Measurements from ENCODE around the gene SH3PXD2B. TPM values are rescaled to one million over a fixed set of nuclear protein-coding genes. Genes with fewer than 3 reads are reported as not detected.

The SH3PXD2B gene
- total RNA-seq, 1 experiment from 2014 or later: 64.1 TPM

DNA sequence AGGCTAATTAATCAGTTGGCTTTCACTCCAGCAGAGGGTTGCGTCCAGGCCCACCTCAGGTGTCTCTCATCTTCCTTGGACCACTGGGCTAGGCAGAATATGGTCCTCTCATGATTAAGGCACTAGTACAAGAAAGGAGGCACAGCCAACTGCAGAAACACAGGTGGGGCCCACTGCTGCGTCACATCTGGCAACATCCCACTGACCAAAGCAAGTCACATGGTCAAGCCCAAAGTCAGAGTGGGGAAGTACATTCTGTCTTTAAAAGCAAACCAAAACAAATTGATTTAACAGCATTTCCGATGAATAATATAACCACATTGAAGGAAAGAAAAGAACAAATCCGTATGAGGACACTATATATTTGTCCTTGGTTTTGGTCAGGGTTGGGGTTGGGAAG is 142.7 kb downstream of the SH3PXD2B start:
- H3K4me1 Mint-ChIP-seq: peaks cover 4% of the 10 kb centered on the region; the same call in 1 of the 2 replicates
- no peak for DNase-seq (ENCODE audit: low spot score)
- peaks cover under 1% of the 10 kb centered on the region for H3K9me3 Mint-ChIP-seq
- H3K27ac Mint-ChIP-seq: no peak overlapping the region
- CTCF ChIA-PET: no interaction called here
- H3K27me3 Mint-ChIP-seq (ENCODE audit: low read depth): no peaks in the 10 kb centered on the region; the same call in 1 of the 2 replicates
- POLR2A ChIA-PET: no interaction called here
- TF ChIP-seq ATF1 (CRISPR knock-in tag; IDR thresholded peaks at IDR 0.05) (no peak), IRF2 (CRISPR knock-in tag; IDR thresholded peaks at IDR 0.05; ENCODE audit: borderline replicate concordance, low read depth) (no peak), ZBTB43 (CRISPR knock-in tag; IDR thresholded peaks at IDR 0.05) (no peak), NFE2L1 (CRISPR knock-in tag; IDR thresholded peaks at IDR 0.05) (no peak), HMGXB4 (CRISPR knock-in tag; IDR thresholded peaks at IDR 0.05) (no peak), ZNF423 (CRISPR knock-in tag; IDR thresholded peaks at IDR 0.05) (no peak), MYBL2 (CRISPR knock-in tag; IDR thresholded peaks at IDR 0.05) (no peak), PRRX2 (CRISPR knock-in tag; IDR thresholded peaks at IDR 0.05) (no peak), E2F4 (CRISPR knock-in tag; IDR thresholded peaks at IDR 0.05; ENCODE audit: borderline replicate concordance, low read depth) (no peak), AFF4 (CRISPR knock-in tag; IDR thresholded peaks at IDR 0.05; ENCODE audit: borderline replicate concordance) (no peak), ATF3 (CRISPR knock-in tag; conservative IDR thresholded peaks at IDR 0.05) (no peak), NFYB (CRISPR knock-in tag; conservative IDR thresholded peaks at IDR 0.05; ENCODE audit: low read depth) (no peak), ELF4 (CRISPR knock-in tag; IDR thresholded peaks at IDR 0.05; ENCODE audit: low read depth) (no peak), ESRRA (CRISPR knock-in tag; IDR thresholded peaks at IDR 0.05; ENCODE audit: borderline replicate concordance) (no peak), NFATC4 (CRISPR knock-in tag; IDR thresholded peaks at IDR 0.05) (no peak)
- TF ChIP-seq, protein P1, sequence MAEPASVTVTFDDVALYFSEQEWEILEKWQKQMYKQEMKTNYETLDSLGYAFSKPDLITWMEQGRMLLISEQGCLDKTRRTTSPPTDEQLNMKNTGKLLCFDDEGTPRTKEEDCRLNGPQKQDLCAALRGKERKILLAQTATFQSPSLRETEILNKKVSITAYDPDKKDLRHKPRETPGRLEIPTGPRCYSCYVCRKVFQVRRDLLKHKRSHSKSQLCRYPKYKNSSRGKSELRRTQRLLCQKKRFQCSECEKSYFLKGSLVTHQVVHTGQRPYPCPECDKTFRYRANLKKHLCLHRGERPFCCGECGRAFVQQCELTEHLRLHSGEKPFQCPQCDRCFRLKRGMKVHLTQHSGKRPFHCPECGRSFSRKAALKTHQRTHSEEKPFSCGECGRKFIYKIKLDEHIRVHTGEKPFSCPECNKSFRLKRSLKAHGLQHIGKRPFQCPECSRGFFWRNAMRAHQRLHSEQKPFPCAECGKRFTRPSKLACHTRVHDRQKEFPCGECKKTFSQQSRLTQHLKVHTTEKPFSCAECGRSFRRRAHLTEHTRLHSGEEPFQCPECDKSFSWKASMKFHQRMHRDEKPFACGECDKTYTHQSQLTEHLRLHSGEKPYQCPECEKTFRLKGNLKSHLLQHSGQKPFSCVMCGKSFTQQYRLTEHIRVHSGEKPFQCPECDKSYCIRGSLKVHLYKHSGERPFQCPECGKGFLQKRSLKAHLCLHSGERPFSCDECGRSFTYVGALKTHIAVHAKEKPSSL (CRISPR knock-in tag; conservative IDR thresholded peaks at IDR 0.05): no peak
- TF ChIP-seq, protein P2, sequence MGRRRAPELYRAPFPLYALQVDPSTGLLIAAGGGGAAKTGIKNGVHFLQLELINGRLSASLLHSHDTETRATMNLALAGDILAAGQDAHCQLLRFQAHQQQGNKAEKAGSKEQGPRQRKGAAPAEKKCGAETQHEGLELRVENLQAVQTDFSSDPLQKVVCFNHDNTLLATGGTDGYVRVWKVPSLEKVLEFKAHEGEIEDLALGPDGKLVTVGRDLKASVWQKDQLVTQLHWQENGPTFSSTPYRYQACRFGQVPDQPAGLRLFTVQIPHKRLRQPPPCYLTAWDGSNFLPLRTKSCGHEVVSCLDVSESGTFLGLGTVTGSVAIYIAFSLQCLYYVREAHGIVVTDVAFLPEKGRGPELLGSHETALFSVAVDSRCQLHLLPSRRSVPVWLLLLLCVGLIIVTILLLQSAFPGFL (CRISPR knock-in tag; IDR thresholded peaks at IDR 0.05; ENCODE audit: borderline replicate concordance): no peak
- TF ChIP-seq, protein P3, sequence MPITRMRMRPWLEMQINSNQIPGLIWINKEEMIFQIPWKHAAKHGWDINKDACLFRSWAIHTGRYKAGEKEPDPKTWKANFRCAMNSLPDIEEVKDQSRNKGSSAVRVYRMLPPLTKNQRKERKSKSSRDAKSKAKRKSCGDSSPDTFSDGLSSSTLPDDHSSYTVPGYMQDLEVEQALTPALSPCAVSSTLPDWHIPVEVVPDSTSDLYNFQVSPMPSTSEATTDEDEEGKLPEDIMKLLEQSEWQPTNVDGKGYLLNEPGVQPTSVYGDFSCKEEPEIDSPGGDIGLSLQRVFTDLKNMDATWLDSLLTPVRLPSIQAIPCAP (CRISPR knock-in tag; IDR thresholded peaks at IDR 0.05): no peak
- H3K36me3 Mint-ChIP-seq: no peaks in the 10 kb centered on the region
- no peak for ATAC-seq
- H3K4me3 Mint-ChIP-seq: no peak overlapping the region
